Lower leg skin (tissue), 4 donors: ENCODE results near the gene COL4A3. TPM values are rescaled to one million over a fixed set of nuclear protein-coding genes. Genes with fewer than 3 reads are reported as not detected.

Source experiments
- DNase-seq, 2 donors: peaks; one replicate each; pipeline ENCODE4 v3.0.0-alpha.2; 2019; ENCODE audit warnings: low spot score in 2 of 2
- H3K4me3 ChIP-seq: fragments of 200-600 bp; sonication (generic); 2 replicates; pipeline ENCODE4 v1.5.1; 2017; ENCODE audit warnings: mild to moderate bottlenecking, low read depth; ENCODE audit not compliant: poor library complexity, severe bottlenecking
- POLR2A ChIP-seq, 2 donors: fragments of 450-650 bp; IDR thresholded peaks; one replicate each; pipeline ENCODE4 v1.6.1; 2016 to 2017; ENCODE audit warnings: antibody characterized with exemption in 2 of 2, mild to moderate bottlenecking in 1 of 2, moderate library complexity in 1 of 2
- WGBS, 2 donors: methylation state at CpG; one replicate each; pipeline ENCODE4 v1.1.5; 2018; 5-methylcytosine and 5-hydroxymethylcytosine counted together
- intact Hi-C: fragments of 100-400 bp; cut with DNase I; formaldehyde crosslinking; loops from one replicate; pipeline ENCODE4 v1.15.0; 2023; ENCODE audit warnings: low total_unique reads
- total RNA-seq, 4 donors: library from RNA; depleted of rRNA; stranded (reverse); fragments of >200 nt; gene quantifications; one replicate each; pipeline ENCODE4 v1.1.0, GENCODE V29; 2016
- TF ChIP-seq, protein P1 (sequence below), 3 donors: fragments of 450-650 bp; IDR thresholded peaks; one replicate each; pipeline ENCODE4 v1.5.1; 2016; ENCODE audit warnings: antibody characterized with exemption in 3 of 3, mild to moderate bottlenecking in 3 of 3, moderate library complexity in 2 of 3

Gene COL4A3
- total RNA-seq, 4 donors from 2014 or later, result 0.08 to 0.56 (median 0.24) TPM

GRCh38 chr2:227285741-227286236 is 121.4 kb downstream of the COL4A3 start:
- H3K4me3 ChIP-seq, result no peak overlapping the region
- intact Hi-C loops, result no loop called here
- WGBS, 2 donors, result 88 to 89% methylated on average over 6 of the region's 6 CpGs
- no peak for DNase-seq
- TF ChIP-seq POLR2A (IDR thresholded peaks at IDR 0.05), result no peak
- TF ChIP-seq, protein P1, sequence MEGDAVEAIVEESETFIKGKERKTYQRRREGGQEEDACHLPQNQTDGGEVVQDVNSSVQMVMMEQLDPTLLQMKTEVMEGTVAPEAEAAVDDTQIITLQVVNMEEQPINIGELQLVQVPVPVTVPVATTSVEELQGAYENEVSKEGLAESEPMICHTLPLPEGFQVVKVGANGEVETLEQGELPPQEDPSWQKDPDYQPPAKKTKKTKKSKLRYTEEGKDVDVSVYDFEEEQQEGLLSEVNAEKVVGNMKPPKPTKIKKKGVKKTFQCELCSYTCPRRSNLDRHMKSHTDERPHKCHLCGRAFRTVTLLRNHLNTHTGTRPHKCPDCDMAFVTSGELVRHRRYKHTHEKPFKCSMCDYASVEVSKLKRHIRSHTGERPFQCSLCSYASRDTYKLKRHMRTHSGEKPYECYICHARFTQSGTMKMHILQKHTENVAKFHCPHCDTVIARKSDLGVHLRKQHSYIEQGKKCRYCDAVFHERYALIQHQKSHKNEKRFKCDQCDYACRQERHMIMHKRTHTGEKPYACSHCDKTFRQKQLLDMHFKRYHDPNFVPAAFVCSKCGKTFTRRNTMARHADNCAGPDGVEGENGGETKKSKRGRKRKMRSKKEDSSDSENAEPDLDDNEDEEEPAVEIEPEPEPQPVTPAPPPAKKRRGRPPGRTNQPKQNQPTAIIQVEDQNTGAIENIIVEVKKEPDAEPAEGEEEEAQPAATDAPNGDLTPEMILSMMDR (IDR thresholded peaks at IDR 0.05), result no peak

- TF ChIP-seq, protein P1 (IDR thresholded peaks at IDR 0.05), result no peak
- no peak for TF ChIP-seq POLR2A (IDR thresholded peaks at IDR 0.05)
- H3K4me3 ChIP-seq, result no peak overlapping the region
- no peak for DNase-seq
- intact Hi-C loops, result no loop called here
- 94 to 97% methylated on average over 5 of the region's 5 CpGs for WGBS, 2 donors
Observed at GRCh38 chr2:227287771-227288170, 123.3 kb downstream of the COL4A3 start.

DNA sequence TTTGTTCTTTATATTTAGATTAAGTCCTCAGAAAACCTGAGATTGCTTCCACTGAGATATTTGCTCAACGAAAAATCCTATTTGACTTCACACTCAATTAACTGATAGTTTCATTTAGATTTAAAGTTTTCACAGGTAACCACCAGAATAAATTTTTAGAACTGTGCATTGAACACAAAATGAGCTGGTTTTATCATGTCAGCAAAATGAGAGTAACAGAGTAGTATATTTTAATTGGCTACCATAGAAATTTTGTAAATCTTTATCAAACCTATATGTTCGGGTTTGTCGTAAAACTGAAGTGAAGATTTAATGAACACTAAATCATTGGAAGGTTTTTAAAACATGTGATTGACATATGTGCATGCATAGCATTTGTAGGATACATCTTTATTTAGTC is 127.9 kb downstream of the COL4A3 start:
- 76 to 85% methylated on average over 3 of the region's 3 CpGs for WGBS, 2 donors

DNA sequence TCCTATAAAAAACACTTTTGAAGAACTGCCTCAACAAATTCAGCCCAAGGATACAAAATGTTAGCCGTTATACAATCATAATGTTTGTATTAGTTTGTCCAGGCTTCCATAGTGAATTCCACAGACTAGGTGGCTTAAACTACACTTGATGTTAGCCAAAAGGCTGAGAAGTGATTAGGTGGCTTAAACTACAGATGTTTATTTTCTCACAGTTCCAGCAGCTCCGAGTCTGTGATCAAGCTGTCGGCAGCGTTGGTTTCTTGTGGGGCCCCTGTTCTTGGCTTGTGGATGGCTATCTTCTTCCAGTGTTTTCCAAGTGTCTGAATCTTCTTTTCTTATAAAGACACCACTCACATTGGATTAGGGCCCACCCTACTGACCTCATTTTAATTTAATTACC is 129.1 kb downstream of the COL4A3 start:
- H3K4me3 ChIP-seq, result no peak overlapping the region
- no peak for TF ChIP-seq POLR2A (IDR thresholded peaks at IDR 0.05)
- intact Hi-C loops, result no loop called here
- 67 to 73% methylated on average over 4 of the region's 4 CpGs for WGBS, 2 donors
- no peak for DNase-seq

More for the DNA sequence above, 127.9 kb downstream of the COL4A3 start:
- no peak for DNase-seq
- TF ChIP-seq, protein P1 (IDR thresholded peaks at IDR 0.05), result no peak
- TF ChIP-seq POLR2A (IDR thresholded peaks at IDR 0.05), result no peak
- H3K4me3 ChIP-seq, result no peak overlapping the region
- intact Hi-C loops, result no loop called here

DNA sequence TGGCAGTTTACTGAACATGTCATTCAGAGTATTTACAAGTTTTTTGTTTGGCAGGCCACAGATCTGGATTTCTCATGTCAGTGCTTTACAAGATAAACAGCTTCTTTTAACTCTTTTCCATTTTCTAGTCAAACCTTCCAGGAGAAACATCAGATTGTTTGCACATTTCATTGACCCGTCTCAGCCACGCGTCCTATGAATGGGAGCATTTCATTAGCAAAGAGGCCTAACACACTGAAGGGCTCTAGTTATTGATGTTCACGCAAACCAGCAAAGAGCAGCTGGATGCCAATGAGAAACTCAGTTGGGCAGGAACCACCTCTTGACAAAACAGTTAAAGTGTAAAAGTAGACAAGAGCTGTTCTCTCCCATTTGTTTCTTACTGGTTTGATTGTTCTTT is 131.4 kb downstream of the COL4A3 start:
- DNase-seq, result no peak
- 89 to 94% methylated on average over 4 of the region's 4 CpGs for WGBS, 2 donors
- intact Hi-C loops, result no loop called here
- TF ChIP-seq, protein P1 (IDR thresholded peaks at IDR 0.05), result no peak
- no peak for TF ChIP-seq POLR2A (IDR thresholded peaks at IDR 0.05)
- H3K4me3 ChIP-seq, result no peak overlapping the region

GRCh38 chr2:227296671-227297405 is 132.4 kb downstream of the COL4A3 start:
- no peak overlapping the region for H3K4me3 ChIP-seq
- 89 to 93% methylated on average over 3 of the region's 3 CpGs for WGBS, 2 donors
- intact Hi-C loops, result no loop called here
- DNase-seq, result no peak
- no peak for TF ChIP-seq POLR2A (IDR thresholded peaks at IDR 0.05)
- TF ChIP-seq, protein P1 (IDR thresholded peaks at IDR 0.05), result no peak
